Measurements from ENCODE around the gene SLC30A9. TPM values are rescaled to one million over a fixed set of nuclear protein-coding genes. Genes with fewer than 3 reads are reported as not detected.
A peak's percentile ranks its signal among the peaks of the same experiment; 100 is the strongest.

The SLC30A9 gene
- polyA plus RNA-seq, 1 of the 3 experiments (the other 2 are of a cell fraction): 34.2 TPM

GRCh38 chr4:42048394-42048793 is 58.1 kb downstream of the SLC30A9 start:
- no peak overlapping the region for H3K4me2 ChIP-seq
- peaks cover 3% of the 10 kb centered on the region; the same call in 1 of the 2 replicates for H3K9me3 ChIP-seq
- H3K36me3 ChIP-seq (replicated peaks in 1 of 2; ENCODE audit: control insufficient read depth in 1 of 2, insufficient read depth in 2 of 2, low read length in 1 of 2): peaks cover 32 to 37% of the 10 kb centered on the region in 2 experiments
- H4K20me1 ChIP-seq (ENCODE audit: insufficient read depth): peaks cover 9% of the 10 kb centered on the region; the same call in 1 of the 2 replicates
- H3K27ac ChIP-seq (ENCODE audit: low read depth in 2 of 2, low read length in 1 of 2): no peak overlapping the region
- 20% methylated on average over 1 of the region's 1 CpG for WGBS (ENCODE audit: low lambda C conversion rate)
- H3K4me3 ChIP-seq (ENCODE audit: low read depth in 2 of 2, low read length in 1 of 2): no peak overlapping the region
- H3F3A ChIP-seq (replicated peaks; ENCODE audit: insufficient read depth): peaks cover 10% of the 10 kb centered on the region
- no peaks in the 10 kb centered on the region for H3K79me2 ChIP-seq (ENCODE audit: insufficient read depth)
- no peak for DNase-seq
- TF ChIP-seq GABPA (IDR thresholded peaks at IDR 0.05; ENCODE audit: low read depth) (no peak), FOSL2 (IDR thresholded peaks at IDR 0.05; ENCODE audit: borderline replicate concordance, low read depth) (peak; percentile 42; the same call in 1 of the 2 replicates), JUND (IDR thresholded peaks at IDR 0.05) (peak; percentile 51), POLR2AphosphoS5 (IDR thresholded peaks at IDR 0.05; ENCODE audit: low read depth, low read length) (no peak), TCF12 (IDR thresholded peaks at IDR 0.05) (peak; percentile 54; the same call in 1 of the 2 replicates), IRF3 (IDR thresholded peaks at IDR 0.05; ENCODE audit: low read depth, low read length) (no peak), NFIC (IDR thresholded peaks at IDR 0.05; ENCODE audit: borderline replicate concordance) (peak; percentile 82), EP300 (IDR thresholded peaks at IDR 0.05; ENCODE audit: borderline replicate concordance in 1 of 2, low read depth in 1 of 2, low read length in 1 of 2) (peak in 1 of 2 experiments; percentile 21; a peak in 1 of 4 replicates)
- TF ChIP-seq, protein P1, sequence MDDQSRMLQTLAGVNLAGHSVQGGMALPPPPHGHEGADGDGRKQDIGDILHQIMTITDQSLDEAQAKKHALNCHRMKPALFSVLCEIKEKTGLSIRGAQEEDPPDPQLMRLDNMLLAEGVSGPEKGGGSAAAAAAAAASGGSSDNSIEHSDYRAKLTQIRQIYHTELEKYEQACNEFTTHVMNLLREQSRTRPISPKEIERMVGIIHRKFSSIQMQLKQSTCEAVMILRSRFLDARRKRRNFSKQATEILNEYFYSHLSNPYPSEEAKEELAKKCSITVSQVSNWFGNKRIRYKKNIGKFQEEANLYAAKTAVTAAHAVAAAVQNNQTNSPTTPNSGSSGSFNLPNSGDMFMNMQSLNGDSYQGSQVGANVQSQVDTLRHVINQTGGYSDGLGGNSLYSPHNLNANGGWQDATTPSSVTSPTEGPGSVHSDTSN (IDR thresholded peaks at IDR 0.05): peak; percentile 46; the same call in 1 of the 2 replicates
- ChIA-PET CTCF (no interaction called here), POLR2A (no interaction called here)
- no peak overlapping the region for H2AFZ ChIP-seq (ENCODE audit: low read depth)
- no peaks in the 10 kb centered on the region for H3K27me3 ChIP-seq (ENCODE audit: insufficient read depth)
- H3K4me1 ChIP-seq (ENCODE audit: control insufficient read depth in 1 of 2, insufficient read depth in 2 of 2, low read depth in 1 of 2, low read length in 1 of 2): no peaks in the 10 kb centered on the region
- no peaks in the 10 kb centered on the region for H3K9me2 ChIP-seq
- H3K9ac ChIP-seq: no peak overlapping the region

- POLR2A ChIA-PET: no interaction called here
- WGBS (ENCODE audit: low lambda C conversion rate): 82% methylated on average over 3 of the region's 3 CpGs
Observed at GRCh38 chr4:42050516-42051249, 60.4 kb downstream of the SLC30A9 start.

More at GRCh38 chr4:42050516-42051249, 60.4 kb downstream of the SLC30A9 start:
- H3K9me2 ChIP-seq: no peaks in the 10 kb centered on the region
- H3F3A ChIP-seq (replicated peaks; ENCODE audit: insufficient read depth): peaks cover 10% of the 10 kb centered on the region
- peaks cover 38 to 41% of the 10 kb centered on the region in 2 experiments for H3K36me3 ChIP-seq (replicated peaks in 1 of 2; ENCODE audit: control insufficient read depth in 1 of 2, insufficient read depth in 2 of 2, low read length in 1 of 2)
- no peak overlapping the region; a peak in 1 of 4 replicates for H3K27ac ChIP-seq (ENCODE audit: low read depth in 2 of 2, low read length in 1 of 2)
- no peaks in the 10 kb centered on the region for H3K4me1 ChIP-seq (ENCODE audit: control insufficient read depth in 1 of 2, insufficient read depth in 2 of 2, low read depth in 1 of 2, low read length in 1 of 2)
- no peak overlapping the region for H2AFZ ChIP-seq (ENCODE audit: low read depth)
- no peak overlapping the region for H3K9ac ChIP-seq
- no peak overlapping the region for H3K4me3 ChIP-seq (ENCODE audit: low read depth in 2 of 2, low read length in 1 of 2)
- peaks cover 9% of the 10 kb centered on the region; the same call in 1 of the 2 replicates for H4K20me1 ChIP-seq (ENCODE audit: insufficient read depth)
- no peak for DNase-seq
- H3K27me3 ChIP-seq (ENCODE audit: insufficient read depth): no peaks in the 10 kb centered on the region
- no peak overlapping the region for H3K4me2 ChIP-seq
- CTCF ChIA-PET: no interaction called here
- TF ChIP-seq FOXM1 (IDR thresholded peaks at IDR 0.05; ENCODE audit: low read depth): no peak
- H3K9me3 ChIP-seq: no peaks in the 10 kb centered on the region
- H3K79me2 ChIP-seq (ENCODE audit: insufficient read depth): no peaks in the 10 kb centered on the region

Data from SK-N-SH (cell line).